ENCODE data around the gene BCL2. TPM values are rescaled to one million over a fixed set of nuclear protein-coding genes. Genes with fewer than 3 reads are reported as not detected.

The BCL2 gene
- total RNA-seq, 1 donor from 2014 or later = 4.9 TPM

- Mint-ChIP-seq H3K9me3 (no peaks in the 10 kb centered on the region), H3K27me3 (ENCODE audit: insufficient read depth, low read depth) (no peaks in the 10 kb centered on the region), H3K4me1 (peaks cover 10% of the 10 kb centered on the region), H3K27ac (no peak overlapping the region), H3K36me3 (peaks cover 11% of the 10 kb centered on the region), H3K4me3 (no peak overlapping the region)
- DNase-seq (ENCODE audit: low spot score) = peak; percentile 28
- no peaks in the 10 kb centered on the region for H3K9me3 ChIP-seq (ENCODE audit: low read depth)
- no peak overlapping the region for H3K27ac ChIP-seq
- TF ChIP-seq EZH2phosphoT487 (IDR thresholded peaks at IDR 0.05) (no peak), EZH2 (IDR thresholded peaks at IDR 0.05) (no peak), CTCF (IDR thresholded peaks at IDR 0.05) (no peak)
- no peaks in the 10 kb centered on the region for H3F3A ChIP-seq (ENCODE audit: low read depth)
- no peaks in the 10 kb centered on the region for H3K36me3 ChIP-seq
- H3K79me2 ChIP-seq (ENCODE audit: low read depth) = no peaks in the 10 kb centered on the region
- H2AFZ ChIP-seq (replicated peaks) = no peak overlapping the region
- H3K27me3 ChIP-seq = no peaks in the 10 kb centered on the region
- H3K4me3 ChIP-seq = no peak overlapping the region
- H3K4me1 ChIP-seq = peaks cover 17% of the 10 kb centered on the region
- no peak overlapping the region for H3K9ac ChIP-seq
- no peak overlapping the region for H3K4me2 ChIP-seq
- no peaks in the 10 kb centered on the region for H4K20me1 ChIP-seq (ENCODE audit: low read depth)
Measured at GRCh38 chr18:63307551-63308200, 11.9 kb downstream of the BCL2 start.

GRCh38 chr18:63306819-63307550 lies 12.6 kb downstream of the BCL2 start:
- Histone ChIP-seq H3K4me1 (peaks cover 17% of the 10 kb centered on the region), H2AFZ (replicated peaks) (no peak overlapping the region), H3K36me3 (no peaks in the 10 kb centered on the region), H3K4me2 (no peak overlapping the region), H3K27me3 (no peaks in the 10 kb centered on the region), H3K9me3 (ENCODE audit: low read depth) (no peaks in the 10 kb centered on the region), H3K9ac (no peak overlapping the region), H3K79me2 (ENCODE audit: low read depth) (no peaks in the 10 kb centered on the region), H3F3A (ENCODE audit: low read depth) (no peaks in the 10 kb centered on the region), H3K27ac (no peak overlapping the region), H3K4me3 (no peak overlapping the region), H4K20me1 (ENCODE audit: low read depth) (no peaks in the 10 kb centered on the region)
- Mint-ChIP-seq H3K9me3 (no peaks in the 10 kb centered on the region), H3K36me3 (peaks cover 9% of the 10 kb centered on the region), H3K27me3 (ENCODE audit: insufficient read depth, low read depth) (no peaks in the 10 kb centered on the region), H3K4me3 (no peak overlapping the region), H3K27ac (no peak overlapping the region), H3K4me1 (peaks cover 10% of the 10 kb centered on the region)
- TF ChIP-seq EZH2phosphoT487 (IDR thresholded peaks at IDR 0.05) (no peak), EZH2 (IDR thresholded peaks at IDR 0.05) (no peak), CTCF (IDR thresholded peaks at IDR 0.05) (no peak)
- no peak for DNase-seq (ENCODE audit: low spot score)

GRCh38 chr18:63306249-63306648 lies 13.3 kb downstream of the BCL2 start:
- no peak overlapping the region for H3K9ac ChIP-seq
- H3F3A ChIP-seq (ENCODE audit: low read depth) = no peaks in the 10 kb centered on the region
- peaks cover 10% of the 10 kb centered on the region for H3K4me1 Mint-ChIP-seq
- H3K36me3 ChIP-seq = no peaks in the 10 kb centered on the region
- H3K79me2 ChIP-seq (ENCODE audit: low read depth) = no peaks in the 10 kb centered on the region
- H3K9me3 Mint-ChIP-seq = no peaks in the 10 kb centered on the region
- no peaks in the 10 kb centered on the region for H3K27me3 Mint-ChIP-seq (ENCODE audit: insufficient read depth, low read depth)
- peaks cover 17% of the 10 kb centered on the region for H3K4me1 ChIP-seq
- H3K36me3 Mint-ChIP-seq = peaks cover 10% of the 10 kb centered on the region
- H3K4me3 Mint-ChIP-seq = no peak overlapping the region
- H3K4me2 ChIP-seq = no peak overlapping the region
- no peak overlapping the region for H3K27ac ChIP-seq
- H2AFZ ChIP-seq (replicated peaks) = no peak overlapping the region
- no peak for TF ChIP-seq CTCF (IDR thresholded peaks at IDR 0.05)
- no peak for TF ChIP-seq EZH2phosphoT487 (IDR thresholded peaks at IDR 0.05)
- no peak for TF ChIP-seq EZH2 (IDR thresholded peaks at IDR 0.05)
- no peaks in the 10 kb centered on the region for H4K20me1 ChIP-seq (ENCODE audit: low read depth)
- H3K27me3 ChIP-seq = no peaks in the 10 kb centered on the region
- no peak for DNase-seq (ENCODE audit: low spot score)
- H3K9me3 ChIP-seq (ENCODE audit: low read depth) = no peaks in the 10 kb centered on the region
- H3K4me3 ChIP-seq = no peak overlapping the region
- no peak overlapping the region for H3K27ac Mint-ChIP-seq
